Thyroid gland (tissue), 4 donors: ENCODE data around the gene LSM3.

Experiments
- POLR2A ChIP-seq, 2 donors: fragments of 450-650 bp; IDR thresholded peaks; one replicate each; pipeline ENCODE4 v1.6.1; 2017; ENCODE audit warnings: antibody characterized with exemption in 2 of 2, mild to moderate bottlenecking in 2 of 2, moderate library complexity in 1 of 2
- TF ChIP-seq, protein P1 (sequence below), 6 experiments: fragments of 200-600 bp in 3 of 6; fragments of 450-650 bp in 3 of 6; sonication (generic) in 3 of 6; IDR thresholded peaks; one replicate each; pipeline ENCODE4 v1.5.1; 2016 to 2019; ENCODE audit warnings: antibody characterized with exemption in 6 of 6, mild to moderate bottlenecking in 2 of 6, inconsistent platforms in 1 of 6, moderate library complexity in 1 of 6

DNA sequence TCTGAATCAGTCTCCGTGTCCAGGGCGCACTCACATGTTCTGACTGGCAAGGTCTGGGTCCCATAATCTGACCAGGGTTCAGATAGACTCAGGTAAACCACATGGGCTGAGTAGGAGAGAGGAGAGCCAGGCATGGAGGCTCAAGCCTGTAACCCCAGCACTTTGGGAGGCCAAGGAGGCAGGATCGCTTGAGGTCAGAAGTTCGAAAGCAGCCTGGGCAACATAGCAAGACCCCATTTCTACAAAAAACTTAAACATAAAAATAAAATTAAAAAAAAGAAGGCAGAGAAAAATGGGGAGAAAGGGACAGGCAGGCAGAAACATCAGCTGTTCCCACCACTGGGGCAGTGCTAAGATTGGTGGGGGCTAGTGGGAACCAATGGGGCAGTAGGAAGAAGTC lies 48.4 kb upstream of the LSM3 start:
- TF ChIP-seq, protein P1, sequence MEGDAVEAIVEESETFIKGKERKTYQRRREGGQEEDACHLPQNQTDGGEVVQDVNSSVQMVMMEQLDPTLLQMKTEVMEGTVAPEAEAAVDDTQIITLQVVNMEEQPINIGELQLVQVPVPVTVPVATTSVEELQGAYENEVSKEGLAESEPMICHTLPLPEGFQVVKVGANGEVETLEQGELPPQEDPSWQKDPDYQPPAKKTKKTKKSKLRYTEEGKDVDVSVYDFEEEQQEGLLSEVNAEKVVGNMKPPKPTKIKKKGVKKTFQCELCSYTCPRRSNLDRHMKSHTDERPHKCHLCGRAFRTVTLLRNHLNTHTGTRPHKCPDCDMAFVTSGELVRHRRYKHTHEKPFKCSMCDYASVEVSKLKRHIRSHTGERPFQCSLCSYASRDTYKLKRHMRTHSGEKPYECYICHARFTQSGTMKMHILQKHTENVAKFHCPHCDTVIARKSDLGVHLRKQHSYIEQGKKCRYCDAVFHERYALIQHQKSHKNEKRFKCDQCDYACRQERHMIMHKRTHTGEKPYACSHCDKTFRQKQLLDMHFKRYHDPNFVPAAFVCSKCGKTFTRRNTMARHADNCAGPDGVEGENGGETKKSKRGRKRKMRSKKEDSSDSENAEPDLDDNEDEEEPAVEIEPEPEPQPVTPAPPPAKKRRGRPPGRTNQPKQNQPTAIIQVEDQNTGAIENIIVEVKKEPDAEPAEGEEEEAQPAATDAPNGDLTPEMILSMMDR (IDR thresholded peaks at IDR 0.05) = no peak
- TF ChIP-seq POLR2A (IDR thresholded peaks at IDR 0.05) = no peak
